MM.1S (cell line): ENCODE data around the gene CPNE2.

Experiments
- DNase-seq: peaks from one replicate; pipeline ENCODE4 v3.0.0-alpha.2; 2015
- H2AFZ ChIP-seq: fragments of 300-600 bp; sonication (generic); 2 replicates; pipeline ENCODE4 v1.6.0; 2016; ENCODE audit warnings: antibody characterized with exemption, low read length
- H3F3A ChIP-seq: fragments of 300-600 bp; sonication (generic); 2 replicates; pipeline ENCODE4 v1.6.1; 2016; ENCODE audit warnings: mild to moderate bottlenecking, antibody characterized with exemption, low read length, moderate library complexity, mixed read lengths; ENCODE audit not compliant: insufficient read depth
- H3K27ac ChIP-seq: fragments of 300-600 bp; sonication (generic); 2 replicates; pipeline ENCODE4 v1.5.1; 2016; ENCODE audit warnings: mild to moderate bottlenecking, low read length
- H3K27me3 ChIP-seq: fragments of 300-600 bp; sonication (generic); replicated peaks from 2 replicates; pipeline ENCODE4 v1.6.0; 2016; ENCODE audit warnings: low read length; ENCODE audit not compliant: insufficient read depth
- H3K36me3 ChIP-seq: fragments of 300-600 bp; sonication (generic); replicated peaks from 2 replicates; pipeline ENCODE4 v1.6.1; 2016; ENCODE audit warnings: mild to moderate bottlenecking, low read length, mixed read lengths; ENCODE audit not compliant: insufficient read depth
- H3K4me1 ChIP-seq: fragments of 300-600 bp; sonication (generic); 2 replicates; pipeline ENCODE4 v1.6.1; 2016; ENCODE audit warnings: low read length, mixed read lengths
- H3K4me2 ChIP-seq: fragments of 300-600 bp; sonication (generic); 2 replicates; pipeline ENCODE4 v1.6.0; 2016; ENCODE audit warnings: low read depth, low read length
- H3K4me3 ChIP-seq: fragments of 300-600 bp; sonication (generic); 2 replicates; pipeline ENCODE4 v1.5.1; 2016; ENCODE audit warnings: low read length, mixed read lengths
- H3K79me2 ChIP-seq: fragments of 300-600 bp; sonication (generic); 2 replicates; pipeline ENCODE4 v1.6.1; 2016; ENCODE audit warnings: mixed run types, low read length, mixed read lengths
- H3K9ac ChIP-seq: fragments of 300-600 bp; sonication (generic); 2 replicates; pipeline ENCODE4 v1.6.1; 2016; ENCODE audit warnings: low read length, mixed read lengths
- H3K9me2 ChIP-seq: fragments of 300-600 bp; sonication (generic); replicated peaks from 2 replicates; pipeline ENCODE4 v1.6.1; 2016; ENCODE audit warnings: mild to moderate bottlenecking, low read length, mixed read lengths; ENCODE audit not compliant: insufficient read depth
- H3K9me3 ChIP-seq: fragments of 300-600 bp; sonication (generic); replicated peaks from 2 replicates; pipeline ENCODE4 v1.6.1; 2016; ENCODE audit warnings: mild to moderate bottlenecking, low read length, mixed read lengths; ENCODE audit not compliant: insufficient read depth
- H4K20me1 ChIP-seq: fragments of 300-600 bp; sonication (generic); 2 replicates; pipeline ENCODE4 v1.6.1; 2016; ENCODE audit warnings: mild to moderate bottlenecking, low read length, moderate library complexity, mixed read lengths; ENCODE audit not compliant: insufficient read depth
- CTCF ChIP-seq: fragments of 300-600 bp; sonication (generic); IDR thresholded peaks from 2 replicates; pipeline ENCODE4 v1.5.1; 2016; ENCODE audit warnings: antibody characterized with exemption, low read length, mixed read lengths
- EZH2 ChIP-seq: fragments of 300-600 bp; sonication (generic); optimal IDR thresholded peaks from 2 replicates; pipeline ENCODE3; 2017; ENCODE audit warnings: low read depth, mild to moderate bottlenecking, antibody characterized with exemption, low read length, mixed read lengths
- EZH2phosphoT487 ChIP-seq: fragments of 300-600 bp; sonication (generic); IDR thresholded peaks from 2 replicates; pipeline ENCODE4 v1.6.1; 2018; ENCODE audit warnings: antibody characterized with exemption, low read length

CPNE2 gene

GRCh38 chr16:57137043-57137442 lies 44.7 kb downstream of the CPNE2 start:
- Histone ChIP-seq H3K9me2 (no peaks in the 10 kb centered on the region), H3K4me2 (no peak overlapping the region), H3K4me3 (no peak overlapping the region), H2AFZ (no peak overlapping the region), H3K27me3 (no peaks in the 10 kb centered on the region), H3K9me3 (no peaks in the 10 kb centered on the region), H4K20me1 (no peaks in the 10 kb centered on the region), H3K27ac (no peak overlapping the region), H3F3A (0 out of 2 replicates have a peak, but pooled peaks cover 3% of the 10 kb centered on the region), H3K4me1 (peaks cover 14% of the 10 kb centered on the region), H3K36me3 (no peaks in the 10 kb centered on the region), H3K79me2 (no peaks in the 10 kb centered on the region), H3K9ac (no peak overlapping the region)
- no peak for TF ChIP-seq EZH2phosphoT487
- DNase-seq: no peak

- Histone ChIP-seq H3K36me3 (no peaks in the 10 kb centered on the region), H3K9me3 (no peaks in the 10 kb centered on the region), H3K4me2 (no peak overlapping the region), H2AFZ (no peak overlapping the region), H3K4me1 (peaks cover 14% of the 10 kb centered on the region), H3F3A (0 out of 2 replicates have a peak, but pooled peaks cover 3% of the 10 kb centered on the region), H3K4me3 (no peak overlapping the region), H3K9ac (no peak overlapping the region), H3K27ac (no peak overlapping the region), H3K27me3 (no peaks in the 10 kb centered on the region), H3K79me2 (no peaks in the 10 kb centered on the region), H3K9me2 (no peaks in the 10 kb centered on the region), H4K20me1 (no peaks in the 10 kb centered on the region)
- TF ChIP-seq EZH2phosphoT487: no peak
- no peak for TF ChIP-seq CTCF
- no peak for TF ChIP-seq EZH2
- DNase-seq: no peak
These were observed 45.3 kb downstream of the CPNE2 start for GRCh38 chr16:57137566-57138273.

GRCh38 chr16:57138281-57138935 lies 46.0 kb downstream of the CPNE2 start:
- H3K4me1 ChIP-seq: peaks cover 14% of the 10 kb centered on the region
- TF ChIP-seq EZH2phosphoT487 (no peak), CTCF (no peak)
- no peak overlapping the region for H2AFZ ChIP-seq
- H3K36me3 ChIP-seq: no peaks in the 10 kb centered on the region
- H3K9me3 ChIP-seq: no peaks in the 10 kb centered on the region
- no peak overlapping the region for H3K4me2 ChIP-seq
- H3K9me2 ChIP-seq: no peaks in the 10 kb centered on the region
- no peak overlapping the region for H3K9ac ChIP-seq
- DNase-seq: no peak
- H3K4me3 ChIP-seq: no peak overlapping the region
- H3K27me3 ChIP-seq: no peaks in the 10 kb centered on the region
- no peaks in the 10 kb centered on the region for H4K20me1 ChIP-seq
- no peaks in the 10 kb centered on the region for H3K79me2 ChIP-seq
- no peak overlapping the region for H3K27ac ChIP-seq
- 0 out of 2 replicates have a peak, but pooled peaks cover 3% of the 10 kb centered on the region for H3F3A ChIP-seq
